Activated CD4-positive, alpha-beta T cell treated with anti-CD3 and anti-CD28 coated beads, Interleukin-2, amount 50 U/mL, for 1 hour (primary cell): Measurements from ENCODE around the gene ANK2.

Source experiments
- DNase-seq: peaks from one replicate; pipeline ENCODE4 v3.0.0-alpha.2; 2020

The ANK2 gene

DNA sequence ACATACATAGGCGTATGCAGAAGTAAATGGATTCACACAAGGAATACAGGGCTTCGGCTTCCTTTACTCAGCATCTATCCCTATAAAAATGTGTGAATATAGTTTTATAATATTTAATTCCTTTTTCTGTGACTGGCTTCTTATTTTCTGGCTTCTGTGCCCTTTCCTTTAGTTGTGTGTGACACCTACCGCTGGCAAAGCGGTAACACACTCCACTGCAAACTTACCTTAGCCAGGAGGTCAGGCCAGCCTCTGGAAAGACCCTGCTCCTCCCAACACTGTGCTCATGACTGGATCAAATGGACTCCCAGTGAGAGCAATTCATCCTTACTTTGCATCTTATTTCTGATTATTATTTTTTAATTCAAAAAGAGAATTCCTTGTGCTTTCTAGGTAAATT lies 244.2 kb downstream of the ANK2 start:
- DNase-seq = no peak

DNA sequence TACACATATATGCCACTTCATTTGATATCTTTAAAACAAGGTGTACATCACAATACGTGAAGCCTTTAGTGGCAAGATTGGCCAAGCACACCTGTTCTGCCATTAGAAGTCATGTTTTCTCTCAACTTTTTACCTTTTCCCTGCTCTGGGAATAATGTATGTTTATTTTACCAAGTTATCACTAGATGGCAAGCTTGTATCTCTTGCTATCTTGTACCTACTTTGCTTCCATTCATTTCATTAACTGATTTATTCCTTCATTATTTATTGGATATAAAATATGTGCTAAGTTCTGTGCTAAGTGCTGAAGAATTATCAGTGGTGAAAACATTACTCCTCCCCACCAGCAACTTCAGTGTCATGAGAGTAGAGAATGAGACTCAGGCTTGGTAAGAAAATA lies 245.5 kb downstream of the ANK2 start:
- no peak for DNase-seq

DNA sequence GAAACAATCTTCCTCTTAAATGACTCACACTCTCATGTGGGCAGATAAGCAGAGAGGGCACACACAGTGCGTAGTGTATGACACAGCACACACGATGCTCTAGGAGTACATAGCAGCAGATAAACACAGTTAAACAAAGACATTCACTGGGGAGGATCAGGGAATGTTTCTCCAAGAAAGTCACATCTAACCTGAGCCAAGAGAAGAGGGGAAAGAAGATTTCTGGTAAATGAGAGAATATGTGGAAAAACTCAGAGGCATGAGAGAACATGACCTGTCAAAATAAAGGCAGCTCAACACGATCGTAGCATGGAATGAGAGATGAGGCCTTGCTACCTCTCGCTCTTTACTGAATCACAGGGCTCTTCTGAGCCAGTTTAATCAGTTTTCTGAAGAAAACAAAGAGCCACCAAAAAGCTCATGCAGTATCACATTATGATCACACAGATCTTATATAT lies 251.0 kb downstream of the ANK2 start:
- no peak for DNase-seq

DNA sequence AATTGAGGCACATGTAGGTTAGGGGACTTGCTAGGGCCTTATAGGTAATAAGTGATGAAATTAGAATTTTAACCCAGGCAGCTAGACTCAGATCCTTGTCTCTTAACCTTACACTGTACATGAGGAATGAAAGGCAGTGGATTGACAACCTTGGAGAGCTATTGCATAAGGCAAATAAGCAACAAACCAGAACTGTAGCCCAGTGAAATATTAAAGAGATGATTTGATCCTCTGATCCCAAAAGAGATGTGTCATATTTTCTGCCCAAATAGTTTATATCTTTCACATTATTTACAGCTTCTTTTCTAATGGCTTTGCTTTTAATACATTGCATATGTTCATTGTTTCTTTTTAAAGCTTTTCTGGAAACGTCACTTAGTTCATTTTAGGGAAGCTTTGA lies 252.6 kb downstream of the ANK2 start:
- DNase-seq = no peak

DNA sequence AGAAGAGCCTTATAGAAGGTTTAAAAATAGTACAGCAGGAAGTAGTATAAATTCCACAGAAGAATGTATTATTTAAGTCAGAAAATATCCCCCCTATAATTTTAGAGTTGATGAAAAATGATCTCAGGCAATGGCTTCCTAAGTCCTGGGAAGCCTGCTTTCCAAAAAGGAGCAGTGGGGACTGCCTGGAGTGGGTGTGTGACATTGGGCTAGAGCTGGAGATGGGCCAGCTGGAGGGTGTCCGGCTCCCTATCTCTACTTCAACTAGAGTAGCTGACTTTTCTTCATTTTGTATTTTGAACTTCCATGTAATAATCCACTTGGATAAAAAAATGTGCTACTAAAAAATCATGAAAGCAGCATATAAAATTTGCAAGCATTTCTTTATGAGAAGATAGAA lies 253.9 kb downstream of the ANK2 start:
- no peak for DNase-seq

DNA sequence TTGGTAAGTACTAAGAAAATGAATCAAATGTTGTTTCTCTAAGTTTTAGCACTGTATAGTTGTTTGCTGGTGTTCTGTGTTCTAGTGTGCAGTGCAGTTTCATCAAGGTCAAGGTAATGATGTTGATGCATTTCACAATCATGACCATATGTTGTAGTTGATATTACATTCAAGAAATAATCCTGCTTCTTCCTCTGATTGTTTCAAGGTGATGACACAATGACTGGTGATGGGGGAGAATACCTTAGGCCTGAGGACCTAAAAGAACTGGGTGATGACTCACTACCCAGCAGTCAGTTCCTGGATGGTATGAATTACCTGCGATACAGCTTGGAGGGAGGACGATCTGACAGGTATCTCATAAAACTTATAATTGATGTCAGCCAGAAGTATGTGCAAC lies 261.6 kb downstream of the ANK2 start:
- no peak for DNase-seq

DNA sequence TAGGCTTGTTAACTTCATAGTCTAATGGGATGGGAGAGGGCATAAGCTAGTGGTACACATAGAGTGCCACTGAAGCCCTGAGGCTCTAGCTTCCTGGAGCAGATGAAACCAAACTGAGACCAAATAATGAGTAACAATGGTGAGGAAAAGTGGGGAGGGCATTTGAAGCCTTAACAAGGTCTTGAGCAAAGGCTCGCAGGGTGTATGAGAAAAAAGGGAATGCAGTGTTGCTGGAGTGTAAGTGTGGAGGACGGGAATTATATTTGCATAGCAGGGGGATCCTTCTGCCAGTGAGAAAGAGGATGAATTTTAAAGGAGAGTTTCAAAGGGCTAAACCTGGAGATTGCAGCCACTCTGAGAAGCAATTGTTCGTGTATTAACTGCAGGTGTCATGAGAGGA lies 263.1 kb downstream of the ANK2 start:
- no peak for DNase-seq

DNA sequence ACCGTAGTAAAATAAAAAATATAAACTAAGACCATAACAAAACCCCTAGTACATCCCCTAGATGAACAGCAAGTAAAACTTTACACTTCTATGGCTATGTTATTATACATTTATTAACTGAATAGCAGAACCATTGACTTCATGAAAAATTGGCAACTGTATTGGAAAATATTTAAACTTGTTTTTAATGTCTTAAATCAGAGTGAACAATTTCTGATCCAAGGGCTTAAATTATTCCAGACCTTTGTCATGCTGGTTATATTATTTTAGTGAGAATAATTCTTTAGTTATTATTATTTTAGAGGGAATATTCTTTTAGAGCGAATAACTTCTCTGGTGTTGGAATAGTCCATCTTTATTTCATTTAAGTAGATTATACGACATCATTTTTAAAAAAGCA lies 265.0 kb downstream of the ANK2 start:
- DNase-seq = no peak

DNA sequence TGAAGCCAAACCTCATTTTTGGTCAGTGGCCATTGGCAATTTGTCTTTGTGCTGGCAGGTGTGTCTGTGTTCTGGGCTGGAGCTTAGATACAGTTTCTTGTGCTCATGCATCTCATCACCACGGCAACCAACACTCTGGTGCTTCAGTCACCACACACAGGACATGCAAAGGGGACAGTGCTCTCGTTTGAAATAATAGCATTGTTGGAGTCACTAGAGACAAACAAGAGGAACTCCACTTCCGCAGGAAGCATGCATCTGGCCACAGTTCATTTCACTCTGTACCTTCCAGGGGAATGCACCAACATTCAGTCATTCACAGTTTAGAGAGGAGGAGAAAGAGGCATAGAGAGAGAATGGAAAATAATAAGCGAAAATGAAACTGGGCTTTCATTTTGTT lies 267.4 kb downstream of the ANK2 start:
- DNase-seq = no peak

DNA sequence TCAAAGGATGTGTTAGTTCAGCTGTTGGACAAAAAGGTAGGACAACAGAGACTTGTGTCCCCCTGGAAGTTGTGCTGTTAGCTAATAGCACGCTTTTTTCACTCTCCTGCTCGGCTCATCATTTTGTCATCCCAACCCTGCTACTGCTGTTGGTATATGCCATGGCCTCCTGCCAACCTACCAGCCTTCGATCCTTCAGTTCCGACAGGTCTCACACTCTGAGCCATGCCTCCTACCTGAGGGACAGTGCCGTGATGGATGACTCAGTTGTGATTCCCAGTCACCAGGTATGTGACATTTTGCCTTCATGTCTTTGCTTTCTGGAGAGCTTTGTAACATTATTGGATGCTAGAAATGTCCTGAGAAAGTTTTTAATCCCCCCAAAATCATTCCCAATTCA lies 268.1 kb downstream of the ANK2 start:
- DNase-seq = no peak

DNA sequence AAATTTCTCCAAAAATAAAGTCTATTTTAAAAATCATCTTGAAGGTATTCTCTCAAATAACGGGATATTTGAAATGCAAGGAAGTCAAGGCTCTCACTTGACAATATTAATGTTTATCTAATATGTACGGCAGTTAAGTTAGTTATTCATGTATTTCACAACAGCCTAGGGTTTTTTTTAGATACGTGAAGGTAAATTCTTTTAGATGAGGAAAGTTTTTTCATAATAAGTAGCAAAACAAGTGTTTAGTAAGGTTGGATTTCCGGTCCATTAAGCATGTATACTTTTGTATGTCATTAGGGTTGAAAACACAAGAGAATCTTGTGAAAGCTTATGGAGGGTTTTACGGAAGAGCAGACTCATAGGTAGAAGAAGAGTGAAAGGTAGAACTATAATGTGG lies 273.3 kb downstream of the ANK2 start:
- DNase-seq = no peak

DNA sequence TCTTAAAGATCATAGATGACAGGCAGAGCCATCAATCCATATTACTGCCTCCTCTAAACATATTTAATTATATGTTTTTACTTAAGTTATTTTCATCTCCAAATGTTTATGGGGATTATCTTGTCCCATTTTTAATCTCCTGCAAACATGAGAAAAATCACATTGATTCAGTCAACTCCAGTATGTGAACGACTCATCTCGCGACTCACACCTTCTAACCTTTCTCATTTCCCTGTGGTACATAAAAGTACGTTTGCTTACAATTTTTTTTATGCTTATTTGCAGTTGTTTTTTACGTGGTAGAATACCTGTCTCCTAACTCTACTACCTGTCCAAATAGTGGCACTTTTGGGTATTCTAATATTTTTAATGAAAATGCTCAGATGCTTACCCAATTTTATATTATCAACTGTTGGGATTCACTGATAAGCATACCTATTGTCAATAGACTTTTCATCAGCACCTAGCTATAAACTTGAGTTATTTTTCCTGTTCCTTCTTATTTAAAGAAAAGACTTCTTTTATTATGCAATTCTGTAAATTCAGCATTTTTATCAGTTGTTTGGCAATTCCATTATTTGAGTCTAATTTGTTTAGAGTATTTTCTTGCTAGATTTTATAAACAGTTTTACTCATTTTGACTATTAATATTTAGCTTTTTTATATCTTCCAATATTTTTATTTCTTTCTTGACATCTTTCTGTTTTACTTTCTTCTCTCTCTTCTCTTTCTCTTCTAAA lies 276.6 kb downstream of the ANK2 start:
- no peak for DNase-seq

DNA sequence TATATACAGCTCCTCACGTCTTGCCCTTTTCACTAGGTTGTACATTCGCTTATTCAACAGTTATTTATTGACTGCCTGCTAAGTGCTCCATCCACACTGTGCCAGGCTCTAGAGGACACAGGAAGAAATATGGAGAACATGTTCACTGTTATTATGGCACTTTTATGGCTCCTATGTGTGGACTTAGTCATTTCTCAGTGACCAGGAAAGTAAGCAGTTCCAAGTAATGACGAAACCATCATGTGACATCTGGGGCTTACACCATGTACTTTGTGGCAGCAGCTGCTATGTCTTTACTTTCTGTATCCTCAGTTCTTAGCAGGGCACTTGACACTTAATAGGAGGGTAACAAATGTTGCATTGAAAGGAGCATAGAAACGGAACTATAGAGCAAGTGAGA lies 278.0 kb downstream of the ANK2 start:
- no peak for DNase-seq

DNA sequence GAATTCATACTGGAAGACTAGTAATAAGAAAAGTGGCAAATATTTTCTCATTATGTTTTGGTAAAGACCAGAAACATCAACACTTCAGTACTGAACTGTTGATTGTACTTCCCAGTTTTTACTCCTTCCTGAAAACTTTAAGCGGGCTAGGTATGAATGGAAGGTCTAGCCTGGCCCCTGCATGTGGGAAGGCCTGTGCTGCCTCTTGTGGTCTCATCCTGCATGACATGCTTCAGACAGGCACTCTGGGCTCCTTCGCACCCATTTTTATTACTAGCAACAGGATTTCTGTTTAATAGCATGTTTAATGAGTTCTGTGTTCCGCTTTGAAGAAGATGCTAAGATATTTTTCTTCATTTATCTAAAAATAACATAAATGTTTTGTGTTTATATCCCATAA lies 279.1 kb downstream of the ANK2 start:
- no peak for DNase-seq

DNA sequence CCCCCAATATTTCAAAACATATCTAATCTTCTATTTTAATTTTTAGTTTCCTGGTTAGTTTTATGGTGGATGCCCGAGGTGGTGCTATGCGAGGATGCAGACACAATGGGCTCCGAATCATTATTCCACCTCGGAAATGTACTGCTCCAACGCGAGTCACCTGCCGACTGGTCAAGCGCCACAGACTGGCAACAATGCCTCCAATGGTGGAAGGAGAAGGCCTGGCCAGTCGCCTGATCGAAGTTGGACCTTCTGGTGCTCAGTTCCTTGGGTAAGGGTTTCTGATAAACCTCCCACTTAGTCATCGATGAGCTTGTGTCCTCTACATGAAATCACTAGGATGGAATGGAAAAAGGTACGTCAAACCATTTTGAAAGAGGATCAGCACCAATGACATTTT lies 280.7 kb downstream of the ANK2 start:
- no peak for DNase-seq

DNA sequence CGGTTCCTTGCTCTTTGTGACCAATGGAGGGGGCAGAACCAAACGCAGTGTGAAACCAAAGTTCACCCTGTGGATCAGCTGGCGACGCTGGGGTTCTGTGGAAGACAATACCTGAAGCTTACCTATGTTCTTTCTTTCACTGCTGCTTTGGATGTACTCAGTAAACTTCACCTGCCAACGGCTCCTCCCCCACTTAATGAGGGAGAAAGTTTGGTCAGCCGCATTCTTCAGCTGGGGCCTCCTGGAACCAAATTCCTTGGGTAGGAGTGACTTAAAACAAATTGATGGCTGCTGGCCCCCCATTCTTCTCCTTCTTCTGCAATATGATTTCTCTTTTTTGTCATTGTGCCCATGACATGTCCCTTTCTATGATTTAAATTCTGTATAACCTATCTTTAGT lies 282.4 kb downstream of the ANK2 start:
- no peak for DNase-seq

DNA sequence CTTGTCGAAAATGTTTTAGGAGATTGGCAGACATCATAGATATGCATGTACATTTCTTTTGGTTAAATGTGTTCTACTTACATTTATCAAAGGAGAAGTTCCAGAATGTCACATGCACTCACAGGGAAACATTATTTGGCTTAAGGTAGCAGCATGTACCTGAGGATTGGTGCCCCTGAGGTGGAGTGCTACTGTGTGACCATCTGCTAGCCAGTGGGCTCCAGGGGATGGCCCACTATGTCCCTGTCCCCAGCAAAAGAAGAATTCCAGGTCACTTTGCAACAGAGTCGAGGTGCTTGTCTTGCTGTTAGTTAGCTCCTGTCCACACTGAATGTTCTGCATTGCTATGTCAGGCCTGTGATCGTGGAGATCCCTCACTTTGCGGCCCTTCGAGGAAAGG lies 283.2 kb downstream of the ANK2 start:
- no peak for DNase-seq

DNA sequence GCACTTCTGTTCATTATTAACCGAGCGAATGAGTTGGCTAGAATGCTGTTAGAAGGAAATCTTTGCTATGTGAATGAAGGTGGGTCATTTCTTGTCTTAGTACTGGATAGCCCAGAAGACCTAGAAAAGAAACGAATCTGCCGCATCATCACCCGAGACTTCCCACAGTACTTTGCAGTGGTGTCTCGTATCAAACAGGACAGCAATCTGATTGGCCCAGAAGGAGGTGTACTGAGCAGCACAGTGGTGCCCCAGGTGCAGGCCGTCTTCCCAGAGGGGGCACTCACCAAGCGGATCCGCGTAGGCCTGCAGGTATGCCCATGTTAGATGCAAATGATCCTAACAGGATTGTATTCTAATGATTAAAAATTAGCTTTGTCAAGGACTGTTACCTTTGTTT lies 286.3 kb downstream of the ANK2 start:
- DNase-seq = no peak

DNA sequence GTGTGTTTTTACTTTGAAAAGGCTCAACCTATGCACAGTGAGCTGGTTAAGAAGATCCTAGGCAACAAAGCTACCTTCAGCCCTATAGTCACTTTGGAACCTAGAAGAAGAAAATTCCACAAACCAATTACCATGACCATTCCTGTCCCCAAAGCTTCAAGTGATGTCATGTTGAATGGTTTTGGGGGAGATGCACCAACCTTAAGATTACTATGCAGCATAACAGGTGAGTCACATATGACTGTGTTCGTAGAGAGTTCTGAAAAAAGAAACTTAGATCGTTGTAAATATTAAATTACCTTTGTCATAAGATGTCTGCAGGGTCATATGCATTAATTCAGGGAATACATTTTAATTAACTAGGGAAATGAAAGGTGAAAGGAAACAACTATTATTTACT lies 287.1 kb downstream of the ANK2 start:
- no peak for DNase-seq

DNA sequence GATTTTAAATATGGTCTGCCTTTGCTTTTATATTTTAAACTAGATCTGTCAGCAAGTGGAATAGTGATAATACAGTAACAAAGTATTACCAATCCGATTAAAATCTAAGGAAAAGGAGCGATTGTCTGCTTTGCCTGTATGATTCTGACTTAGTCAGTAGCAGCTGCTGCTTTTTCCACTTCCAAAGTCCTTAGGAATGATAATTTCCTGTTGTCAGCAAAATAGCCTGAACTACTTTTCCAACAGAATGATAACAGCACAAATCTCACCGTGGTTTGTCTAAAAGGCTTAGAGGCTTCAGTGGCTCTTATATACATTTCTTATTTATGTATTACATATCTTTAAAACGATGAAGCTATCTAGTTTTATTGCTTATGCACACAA lies 290.0 kb downstream of the ANK2 start:
- no peak for DNase-seq

DNA sequence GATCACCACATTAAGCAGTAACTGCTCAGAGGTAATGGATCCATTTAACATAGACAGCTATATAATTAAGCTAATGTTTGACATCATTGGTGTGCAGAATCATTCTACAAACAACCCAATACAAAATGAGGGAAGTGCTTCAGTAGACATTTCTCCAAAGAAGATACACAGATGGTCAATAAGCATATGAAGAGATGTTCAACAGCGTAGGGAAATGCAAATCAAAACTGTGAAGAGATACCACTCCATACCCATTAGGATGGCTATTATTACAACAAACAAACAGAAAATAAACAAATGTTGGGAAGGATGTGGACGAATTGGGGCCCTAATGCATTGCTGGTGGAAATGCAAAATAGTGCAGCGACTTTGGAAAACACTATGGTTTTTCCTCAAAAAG lies 294.6 kb downstream of the ANK2 start:
- DNase-seq = no peak

DNA sequence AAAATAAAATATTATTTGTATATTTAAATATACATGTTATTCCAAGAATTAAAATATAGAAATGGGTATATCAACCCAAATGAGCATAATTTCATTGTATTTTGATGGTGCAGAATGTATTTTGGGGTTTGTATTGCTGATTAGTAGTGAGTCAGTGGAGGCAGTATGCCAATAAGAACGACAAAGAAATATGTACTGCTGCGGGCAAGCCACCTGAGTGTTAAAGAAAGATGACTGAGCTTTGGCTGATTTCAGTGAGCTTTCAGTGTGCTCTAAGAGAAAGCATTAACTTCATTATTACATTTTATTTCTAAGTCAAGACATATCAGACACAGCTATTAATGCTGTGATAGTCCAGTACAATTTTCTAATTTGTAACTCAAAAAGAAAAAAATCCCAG lies 297.8 kb downstream of the ANK2 start:
- no peak for DNase-seq

DNA sequence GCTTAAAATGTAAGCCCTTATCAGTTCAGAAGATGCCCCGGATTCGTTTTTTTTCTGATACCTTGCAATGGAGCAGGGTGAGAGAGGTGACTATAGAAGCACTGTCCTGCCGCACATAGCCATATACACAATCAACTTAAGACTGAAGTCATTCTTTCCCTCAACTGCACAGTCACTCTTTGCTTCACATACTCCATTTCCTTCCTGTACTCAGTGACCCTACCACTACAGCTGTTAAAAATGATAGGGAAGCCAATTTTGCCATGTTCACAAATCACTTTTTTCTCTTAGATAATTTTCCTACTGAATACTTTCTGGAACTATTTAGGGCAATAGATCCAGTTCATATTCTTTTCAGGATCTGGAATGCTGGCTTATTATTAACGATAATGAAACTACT lies 300.0 kb downstream of the ANK2 start:
- DNase-seq = no peak

DNA sequence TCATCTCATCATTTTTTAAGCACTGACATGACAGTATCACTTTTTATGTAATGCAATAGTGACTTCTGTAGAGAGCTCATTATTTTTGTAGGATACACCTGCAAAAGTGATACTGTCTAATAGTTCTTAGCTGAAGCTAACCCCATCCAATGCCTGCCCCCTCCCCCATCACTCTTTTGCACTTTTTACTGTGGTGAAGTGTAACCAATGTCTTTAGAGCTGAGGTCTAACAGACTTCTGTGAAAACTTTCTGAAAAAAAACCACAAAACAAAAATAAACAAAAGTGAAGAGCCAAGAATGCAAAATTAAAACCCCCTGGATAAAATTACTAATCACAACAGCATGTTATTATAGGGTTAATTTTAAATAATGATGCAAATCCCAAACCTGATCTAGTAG lies 301.1 kb downstream of the ANK2 start:
- no peak for DNase-seq

DNA sequence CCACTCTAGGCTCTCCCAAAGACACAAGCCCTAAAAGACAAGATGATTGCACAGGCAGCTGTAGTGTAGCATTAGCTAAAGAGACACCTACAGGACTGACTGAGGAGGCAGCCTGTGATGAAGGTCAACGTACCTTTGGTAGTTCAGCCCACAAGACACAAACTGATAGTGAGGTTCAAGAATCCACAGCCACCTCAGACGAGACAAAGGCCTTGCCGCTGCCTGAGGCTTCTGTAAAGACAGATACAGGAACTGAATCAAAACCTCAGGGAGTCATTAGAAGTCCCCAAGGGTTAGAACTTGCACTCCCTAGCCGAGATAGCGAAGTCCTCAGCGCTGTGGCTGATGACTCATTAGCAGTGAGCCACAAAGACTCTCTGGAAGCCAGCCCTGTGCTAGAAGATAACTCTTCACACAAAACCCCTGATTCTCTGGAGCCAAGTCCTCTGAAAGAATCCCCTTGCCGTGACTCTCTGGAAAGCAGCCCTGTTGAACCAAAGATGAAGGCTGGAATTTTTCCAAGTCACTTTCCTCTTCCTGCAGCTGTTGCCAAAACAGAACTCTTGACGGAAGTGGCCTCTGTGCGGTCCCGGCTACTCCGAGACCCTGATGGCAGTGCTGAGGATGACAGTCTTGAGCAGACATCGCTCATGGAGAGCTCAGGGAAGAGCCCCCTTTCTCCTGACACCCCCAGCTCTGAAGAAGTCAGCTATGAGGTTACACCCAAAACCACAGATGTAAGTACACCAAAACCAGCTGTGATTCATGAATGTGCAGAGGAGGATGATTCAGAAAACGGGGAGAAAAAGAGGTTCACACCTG lies 306.3 kb downstream of the ANK2 start:
- DNase-seq = peak; percentile 40
